SK-N-MC (cell line): ENCODE results near the gene ME3.

ENCODE experiments used
- EZH2 ChIP-seq: fragments of 200-600 bp; sonication (generic); IDR thresholded peaks from one replicate; pipeline ENCODE4 v1.6.1; 2017; ENCODE audit warnings: antibody characterized with exemption
- FOXP2 ChIP-seq: optimal IDR thresholded peaks from 2 replicates; pipeline ENCODE3; 2011; ENCODE audit warnings: mild to moderate bottlenecking, moderate library complexity; ENCODE audit not compliant: insufficient read depth; ENCODE audit errors: extremely low read length, control extremely low read depth
- POLR2AphosphoS5 ChIP-seq: IDR thresholded peaks from 2 replicates; pipeline ENCODE4 v1.6.1; 2012; ENCODE audit warnings: mild to moderate bottlenecking, low read depth, low read length, borderline replicate concordance

DNA sequence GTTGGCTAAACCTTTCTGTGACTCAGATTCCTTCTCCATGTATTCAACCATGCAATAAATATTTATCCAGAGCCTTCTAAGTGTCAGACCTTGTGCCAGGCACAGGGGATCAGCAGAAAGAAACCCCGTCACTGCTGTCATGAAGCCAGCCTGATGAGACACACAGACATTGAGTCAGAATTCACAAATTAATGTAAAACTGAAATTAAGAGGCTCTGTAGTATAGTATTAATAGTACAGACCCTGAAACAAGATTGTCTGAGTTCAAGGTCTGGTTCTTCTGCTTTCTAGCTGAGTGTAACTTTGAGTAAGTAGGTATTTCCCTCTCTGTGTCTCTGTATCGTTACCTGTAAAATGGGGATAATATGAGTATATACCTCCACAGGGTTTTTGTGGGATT is 46.9 kb downstream of the ME3 start:
- TF ChIP-seq EZH2 (no peak), POLR2AphosphoS5 (no peak), FOXP2 (no peak)
